Fibroblast of the aortic adventitia (primary cell): Measurements from ENCODE around the gene BRPF3. TPM values are rescaled to one million over a fixed set of nuclear protein-coding genes. Genes with fewer than 3 reads are reported as not detected.
A peak's percentile ranks its signal among the peaks of the same experiment; 100 is the strongest.
"Not testable (repeated sequence)": the region's sequence is repeated elsewhere in the genome, so short reads cannot be mapped to it uniquely, and the experiment has no call there.

Source experiments
- DNase-seq: peaks from one replicate; pipeline ENCODE4 v3.0.0-alpha.2; 2010; ENCODE audit warnings: low read depth
- H3K4me3 ChIP-seq: 2 replicates; pipeline ENCODE4 v1.5.1; 2011; ENCODE audit warnings: low read depth, mild to moderate bottlenecking, control low read depth, low read length, moderate library complexity
- total RNA-seq: library from RNA; depleted of rRNA; stranded (reverse); fragments of >200 nt; gene quantifications from 2 replicates; pipeline ENCODE4 v1.2.3, GENCODE V29; 2012; ENCODE audit warnings: low replicate concordance
- TF ChIP-seq, protein P1 (sequence below): IDR thresholded peaks from 2 replicates; pipeline ENCODE4 v1.5.1; 2011; ENCODE audit warnings: mild to moderate bottlenecking, low read length, control low read depth, inconsistent platforms; ENCODE audit not compliant: insufficient read depth

Gene BRPF3
- total RNA-seq, 1 donor = 19.1 TPM

- no peak for DNase-seq
- TF ChIP-seq, protein P1, sequence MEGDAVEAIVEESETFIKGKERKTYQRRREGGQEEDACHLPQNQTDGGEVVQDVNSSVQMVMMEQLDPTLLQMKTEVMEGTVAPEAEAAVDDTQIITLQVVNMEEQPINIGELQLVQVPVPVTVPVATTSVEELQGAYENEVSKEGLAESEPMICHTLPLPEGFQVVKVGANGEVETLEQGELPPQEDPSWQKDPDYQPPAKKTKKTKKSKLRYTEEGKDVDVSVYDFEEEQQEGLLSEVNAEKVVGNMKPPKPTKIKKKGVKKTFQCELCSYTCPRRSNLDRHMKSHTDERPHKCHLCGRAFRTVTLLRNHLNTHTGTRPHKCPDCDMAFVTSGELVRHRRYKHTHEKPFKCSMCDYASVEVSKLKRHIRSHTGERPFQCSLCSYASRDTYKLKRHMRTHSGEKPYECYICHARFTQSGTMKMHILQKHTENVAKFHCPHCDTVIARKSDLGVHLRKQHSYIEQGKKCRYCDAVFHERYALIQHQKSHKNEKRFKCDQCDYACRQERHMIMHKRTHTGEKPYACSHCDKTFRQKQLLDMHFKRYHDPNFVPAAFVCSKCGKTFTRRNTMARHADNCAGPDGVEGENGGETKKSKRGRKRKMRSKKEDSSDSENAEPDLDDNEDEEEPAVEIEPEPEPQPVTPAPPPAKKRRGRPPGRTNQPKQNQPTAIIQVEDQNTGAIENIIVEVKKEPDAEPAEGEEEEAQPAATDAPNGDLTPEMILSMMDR = no peak
Measured at GRCh38 chr6:36217946-36218345, 21.4 kb downstream of the BRPF3 start.

DNA sequence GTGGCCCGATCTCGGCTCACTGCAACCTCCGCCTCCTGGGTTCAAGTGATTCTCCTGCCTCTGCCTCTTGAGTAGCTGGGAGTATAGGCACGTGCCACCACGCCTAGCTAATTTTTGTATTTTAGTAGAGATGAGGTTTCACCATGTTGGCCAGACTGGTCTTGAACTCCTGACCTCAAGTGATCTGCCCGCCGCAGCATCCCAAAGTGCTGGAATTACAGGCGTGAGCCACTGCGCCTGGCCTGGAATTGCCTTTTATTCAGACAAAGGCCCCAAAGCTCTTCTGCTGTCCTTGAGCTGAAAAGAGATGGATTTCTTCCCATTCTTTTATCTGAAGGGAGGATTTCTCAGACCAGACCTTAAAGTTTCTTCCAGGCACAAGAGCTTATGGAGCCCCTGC lies 22.0 kb downstream of the BRPF3 start:
- not testable (repeated sequence) for DNase-seq, H3K4me3 ChIP-seq

More at GRCh38 chr6:36217946-36218345, 21.4 kb downstream of the BRPF3 start:
- no peak overlapping the region for H3K4me3 ChIP-seq

GRCh38 chr6:36219081-36219480 lies 22.5 kb downstream of the BRPF3 start:
- TF ChIP-seq, protein P1 = no peak
- H3K4me3 ChIP-seq = no peak overlapping the region
- DNase-seq = no peak

DNA sequence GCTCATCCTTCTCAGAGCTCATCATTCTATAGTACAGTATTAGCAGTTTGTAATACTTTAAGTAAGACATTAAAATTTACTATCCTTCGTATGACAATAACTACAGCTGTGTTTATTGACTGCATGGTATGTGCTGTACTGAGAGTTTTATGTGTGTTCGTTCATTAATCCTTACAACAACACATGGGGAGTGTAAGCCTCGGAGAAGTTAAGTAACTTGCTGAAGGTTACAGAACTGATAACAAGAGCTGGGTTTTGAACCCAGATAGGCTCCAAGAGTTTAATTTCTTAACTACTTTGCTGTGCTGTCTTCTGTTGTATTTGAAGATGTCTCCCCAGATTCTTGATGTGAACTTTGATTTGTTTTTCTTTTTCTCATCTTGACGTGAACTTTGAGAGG lies 23.7 kb downstream of the BRPF3 start:
- no peak for DNase-seq
- TF ChIP-seq, protein P1 = no peak
- H3K4me3 ChIP-seq = no peak overlapping the region

DNA sequence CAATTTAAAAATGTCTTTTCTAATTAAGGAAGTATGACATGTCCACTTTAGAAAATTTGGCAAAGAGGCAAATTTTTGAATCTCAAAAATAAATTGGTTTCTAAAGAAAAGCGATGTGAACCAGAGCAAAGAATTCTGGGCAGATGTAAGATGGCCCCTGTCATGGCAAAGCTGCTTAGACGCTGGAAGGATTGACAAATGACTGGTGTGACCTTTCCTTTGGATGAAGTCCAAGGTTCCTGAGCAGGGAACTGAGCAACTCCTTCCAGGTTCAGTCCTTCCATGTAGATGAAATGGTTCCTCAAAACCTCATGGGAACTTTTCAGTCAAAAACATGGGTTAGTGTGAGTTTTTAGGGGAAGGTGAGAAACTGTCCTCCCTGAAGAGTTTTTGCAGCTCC lies 25.1 kb downstream of the BRPF3 start:
- no peak for DNase-seq
- H3K4me3 ChIP-seq = no peak overlapping the region
- TF ChIP-seq, protein P1 = no peak

- DNase-seq = no peak
- TF ChIP-seq, protein P1 = no peak
- H3K4me3 ChIP-seq = no peak overlapping the region
Measured at GRCh38 chr6:36222924-36223323, 26.4 kb downstream of the BRPF3 start.

GRCh38 chr6:36223706-36224105 lies 27.2 kb downstream of the BRPF3 start:
- TF ChIP-seq, protein P1 = no peak
- no peak overlapping the region for H3K4me3 ChIP-seq
- DNase-seq = peak; percentile 65
